IPS DF 19.7 (cell line): ENCODE results near the gene CLCA4.
"Not testable (repeated sequence)": the region's sequence is repeated elsewhere in the genome, so short reads cannot be mapped to it uniquely, and the experiment has no call there.

Experiments used
- DNase-seq: peaks from one replicate; pipeline ENCODE4 v3.0.0-alpha.2; 2013; ENCODE audit warnings: low read depth, low spot score

CLCA4 gene

GRCh38 chr1:86546787-86547221, at the start of gene CLCA4:
TSS of gene CLCA4 (plus strand) at chr1:86547078. CDS start at chr1:86547120, 42 bp downstream.
- no peak for DNase-seq

DNA sequence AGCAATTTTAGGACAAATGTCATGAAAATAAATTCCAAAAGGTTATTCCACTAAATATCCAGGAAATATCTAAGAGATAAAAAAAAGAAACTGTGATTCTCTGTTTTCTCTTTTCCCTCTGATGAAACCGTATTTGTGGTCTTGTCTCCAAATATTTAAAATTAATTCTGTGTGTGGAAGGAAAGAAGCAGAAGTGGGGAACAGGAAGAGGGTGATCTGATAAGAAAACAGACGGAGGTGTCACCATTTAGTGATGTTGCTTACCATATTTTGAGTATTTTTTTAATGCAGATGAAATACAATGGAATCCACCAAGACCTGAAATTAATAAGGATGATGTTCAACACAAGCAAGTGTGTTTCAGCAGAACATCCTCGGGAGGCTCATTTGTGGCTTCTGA, 48.6 kb upstream of the CLCA4 start:
- no peak for DNase-seq

- DNase-seq = no peak
Observed at GRCh38 chr1:86499987-86500593, 46.8 kb upstream of the CLCA4 start.

DNA sequence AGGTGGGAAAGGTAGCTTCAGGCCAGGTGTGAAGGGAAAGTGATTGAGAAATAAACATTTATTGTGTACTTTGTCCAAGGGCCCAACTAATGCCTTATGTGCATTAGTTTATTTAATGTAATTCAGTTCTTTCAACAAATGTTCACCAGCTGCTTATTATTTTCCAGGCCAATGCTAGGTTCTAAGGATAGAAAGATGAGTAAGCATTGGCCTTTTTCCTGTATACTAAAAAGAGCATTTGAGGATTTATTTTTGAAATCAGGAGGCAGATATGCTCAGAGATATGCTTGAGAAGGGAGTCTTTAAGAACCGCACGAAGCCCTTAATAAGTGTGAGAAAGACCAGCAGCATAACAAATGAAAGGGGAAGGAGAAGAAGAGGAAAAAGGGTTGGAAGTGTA, 46.2 kb upstream of the CLCA4 start:
- DNase-seq = no peak

GRCh38 chr1:86502125-86502646, 44.7 kb upstream of the CLCA4 start:
- not testable (repeated sequence) for DNase-seq

DNA sequence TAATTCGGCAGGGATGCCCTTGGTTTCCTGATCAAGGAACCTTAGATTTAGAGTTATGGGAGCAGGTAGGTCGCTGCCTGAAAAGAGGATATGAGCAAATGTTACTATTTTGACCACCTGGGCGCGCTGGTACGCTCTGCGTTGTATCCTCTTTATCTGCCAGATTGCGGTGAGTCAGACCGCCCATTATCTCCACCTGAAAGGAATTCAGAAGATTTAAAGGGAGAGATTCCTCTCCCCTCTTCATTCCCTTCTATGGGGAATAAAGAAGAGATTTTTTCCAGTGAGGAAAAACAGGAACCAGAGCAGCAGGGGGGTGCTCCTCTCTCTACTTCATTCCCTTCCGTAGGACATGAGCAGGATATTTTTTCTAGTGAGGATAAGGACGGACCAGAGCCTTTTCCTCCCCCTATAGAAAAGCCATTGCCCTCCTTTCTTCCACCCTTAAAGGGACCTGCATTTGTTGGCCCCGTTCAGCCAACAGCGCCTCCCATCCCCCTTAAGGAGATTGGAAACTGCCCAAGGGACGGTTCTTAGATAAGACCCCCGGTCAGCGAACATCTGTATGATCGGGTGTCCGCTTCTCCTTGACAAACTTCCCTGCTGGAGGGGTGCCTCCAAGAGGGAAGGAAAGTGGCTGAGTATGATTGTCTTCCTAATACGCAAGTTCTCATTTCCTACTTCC, 44.0 kb upstream of the CLCA4 start:
- DNase-seq = peak; percentile 91

GRCh38 chr1:86503406-86504136, 43.3 kb upstream of the CLCA4 start:
- DNase-seq = no peak

GRCh38 chr1:86504137-86504479, 42.8 kb upstream of the CLCA4 start:
- DNase-seq = no peak

GRCh38 chr1:86504895-86505563, 41.8 kb upstream of the CLCA4 start:
- no peak for DNase-seq

DNA sequence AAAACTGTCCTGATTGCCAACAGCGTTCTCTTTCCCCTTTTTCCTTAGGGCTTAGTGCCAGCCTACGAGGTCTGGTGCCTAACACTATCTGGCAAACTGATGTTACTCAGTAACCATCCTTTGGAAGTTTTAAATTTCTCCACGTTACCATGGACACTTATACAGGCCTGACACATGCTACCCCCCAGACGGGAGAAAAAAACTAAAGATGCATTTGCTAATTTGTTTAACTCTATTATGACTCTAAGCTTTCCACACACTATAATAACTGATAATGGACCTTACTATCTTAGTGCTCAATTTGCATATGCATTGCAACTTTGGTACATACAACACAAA, 41.3 kb upstream of the CLCA4 start:
- DNase-seq = no peak

DNA sequence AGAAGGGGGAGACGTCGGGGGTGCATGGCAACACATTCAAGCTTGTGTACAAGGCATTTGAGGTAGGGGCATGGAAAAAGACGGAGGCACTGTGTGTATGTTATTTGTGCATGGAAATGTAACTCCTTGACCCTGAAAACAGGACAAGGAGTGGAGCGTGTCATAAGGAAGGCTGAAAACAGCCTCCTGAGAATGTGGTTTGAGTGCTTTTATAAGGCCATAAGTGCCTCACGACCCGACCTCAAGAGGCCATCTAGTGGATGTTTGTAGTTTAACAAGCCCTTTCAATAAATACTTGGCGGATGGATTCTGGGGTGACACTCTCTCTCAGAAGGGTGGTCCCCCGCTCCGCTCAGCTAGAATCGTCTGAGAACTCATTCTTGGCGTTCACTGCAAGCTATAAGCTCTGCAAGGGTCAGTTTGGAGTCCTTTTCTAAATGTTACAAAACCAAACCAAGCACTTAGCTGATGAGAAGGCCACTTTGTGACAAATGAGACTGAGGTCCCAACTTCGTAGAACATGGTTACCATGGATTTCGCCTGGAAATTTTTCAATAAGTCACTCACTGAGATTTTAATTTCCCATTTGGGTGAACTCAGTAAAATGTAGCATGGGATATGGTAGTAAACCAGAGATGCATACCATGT, 38.8 kb upstream of the CLCA4 start:
- no peak for DNase-seq

GRCh38 chr1:86508583-86508969, 38.3 kb upstream of the CLCA4 start:
- DNase-seq = no peak

DNA sequence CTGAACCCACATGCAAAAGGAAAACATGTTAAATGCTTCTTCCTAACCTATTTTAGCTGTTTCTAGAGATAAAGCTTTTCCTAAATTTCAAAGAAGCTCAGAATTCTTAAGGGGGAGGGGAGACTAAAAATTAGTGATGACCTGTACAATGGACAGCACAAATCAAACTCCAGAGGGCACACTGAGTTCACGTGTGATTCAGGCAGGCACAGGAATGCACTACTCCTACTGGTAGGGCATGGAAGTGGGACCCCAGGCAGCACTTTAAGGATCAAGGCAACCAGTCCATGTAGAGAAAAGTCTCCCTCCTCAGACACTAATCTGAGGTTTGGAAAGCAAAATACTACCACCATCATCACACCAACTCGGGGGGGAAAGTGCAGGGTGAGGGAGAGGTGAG, 31.3 kb upstream of the CLCA4 start:
- no peak for DNase-seq

- DNase-seq = no peak
Observed at GRCh38 chr1:86516335-86516734, 30.5 kb upstream of the CLCA4 start.

- no peak for DNase-seq
Observed at GRCh38 chr1:86517336-86517735, 29.5 kb upstream of the CLCA4 start.

DNA sequence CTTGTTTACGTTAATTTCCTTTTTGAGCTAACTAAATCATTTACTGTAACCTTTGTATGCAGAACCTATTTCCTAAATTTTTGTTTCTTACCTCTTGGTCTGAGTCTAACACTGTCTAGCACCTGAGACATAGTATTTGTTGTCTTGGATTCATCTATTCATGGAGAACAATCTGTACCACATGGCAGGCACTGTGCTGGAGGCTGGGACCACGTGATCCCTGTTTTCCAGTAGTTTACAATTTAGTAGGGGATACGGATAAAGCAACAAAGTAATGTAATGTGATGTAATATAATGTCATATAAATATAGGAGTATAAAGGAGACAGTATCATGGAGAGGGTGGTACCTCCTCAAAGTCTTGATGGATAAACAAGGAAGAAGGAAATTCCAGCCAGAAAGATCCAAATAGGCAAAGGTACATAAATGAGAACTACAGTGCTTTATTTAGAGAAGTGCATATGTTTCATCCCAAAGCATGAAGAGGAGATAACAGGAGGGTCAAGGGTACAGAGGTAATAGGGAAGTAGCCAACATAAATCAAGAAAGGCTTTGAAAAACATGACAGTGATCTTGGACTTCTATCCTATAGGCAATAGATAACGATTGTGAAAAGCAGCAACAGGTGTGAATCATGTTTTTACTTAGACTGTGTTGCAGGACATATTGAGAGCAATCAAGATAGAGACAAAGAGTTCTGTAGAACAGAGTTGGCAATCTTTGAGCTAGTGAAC, 25.9 kb upstream of the CLCA4 start:
- DNase-seq = no peak

GRCh38 chr1:86521522-86521891, 25.4 kb upstream of the CLCA4 start:
- DNase-seq = no peak

DNA sequence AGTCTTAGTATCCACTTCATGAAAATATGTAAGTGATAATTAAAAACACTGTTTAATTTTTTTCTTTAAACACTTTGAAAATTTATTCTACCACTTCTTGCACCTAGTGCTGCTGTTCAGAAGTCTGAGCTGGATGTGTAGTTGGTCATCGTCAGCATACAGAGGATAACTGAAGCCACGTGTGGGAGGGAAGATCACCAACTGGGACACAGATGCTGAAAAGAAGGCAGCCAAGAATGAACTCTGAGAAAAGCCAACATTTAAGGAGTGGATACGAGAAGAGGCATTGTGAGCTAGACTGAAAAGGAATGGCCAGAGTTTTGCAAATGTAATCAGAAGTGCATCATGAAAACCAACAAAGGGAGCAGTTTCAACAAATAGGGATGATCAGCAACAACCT, 24.6 kb upstream of the CLCA4 start:
- no peak for DNase-seq

DNA sequence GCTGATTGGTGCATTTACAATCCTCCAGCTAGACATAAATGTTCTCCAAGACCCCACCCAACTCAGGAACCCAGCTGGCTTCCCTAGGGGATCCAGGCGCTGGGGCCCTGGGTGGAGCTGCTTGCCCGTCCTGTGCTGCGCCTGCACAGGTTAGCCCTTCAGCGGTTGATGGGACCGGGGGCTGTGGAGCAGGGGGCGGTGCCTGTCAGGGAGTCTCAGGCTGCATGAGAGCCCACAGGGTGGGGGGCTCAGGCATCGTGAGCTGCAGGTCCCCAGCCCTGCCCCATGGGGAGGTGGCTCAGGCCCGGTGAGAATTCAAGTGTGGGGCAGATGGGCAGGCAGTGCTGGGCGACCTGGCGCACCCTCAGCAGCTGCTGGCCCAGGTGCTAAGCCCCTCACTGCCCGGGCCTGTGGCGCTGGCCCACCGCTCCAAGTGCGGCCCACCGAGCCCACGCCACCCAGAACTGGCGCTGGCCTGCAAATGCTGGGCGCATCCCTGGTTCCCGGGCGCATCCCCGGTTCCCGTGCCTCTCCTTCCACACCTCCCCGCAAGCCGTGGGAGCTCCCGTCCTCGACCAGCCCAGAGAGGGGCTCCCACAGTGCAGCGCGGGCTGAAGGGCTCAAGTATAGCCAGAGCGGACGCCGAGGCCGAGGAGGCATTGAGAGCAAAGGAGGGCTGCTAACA, 23.1 kb upstream of the CLCA4 start:
- no peak for DNase-seq

DNA sequence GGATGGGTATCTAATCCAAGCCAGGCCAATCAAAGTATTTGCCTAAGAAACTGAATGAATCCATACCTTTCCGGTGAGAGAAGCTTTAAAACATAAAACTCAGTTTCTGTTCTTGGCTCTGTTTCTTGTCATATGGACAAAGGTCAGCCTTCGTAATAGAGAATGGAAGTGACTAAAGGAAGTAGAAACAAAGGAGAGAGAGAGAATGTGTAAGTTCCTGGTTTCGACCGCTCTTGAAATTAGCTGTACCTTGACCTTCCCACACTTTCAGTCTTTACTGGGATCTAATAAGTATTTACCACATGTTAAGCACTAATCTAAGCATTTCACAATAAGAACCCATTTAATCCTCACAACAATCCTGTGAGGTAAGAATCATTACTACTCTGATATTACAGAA, 19.6 kb upstream of the CLCA4 start:
- no peak for DNase-seq
